Loucy (cell line): Measurements from ENCODE around the gene PACSIN3.

ENCODE experiments used
- H2AFZ ChIP-seq: fragments of 200-600 bp; sonication (generic); 2 replicates; pipeline ENCODE4 v1.6.0; 2016; ENCODE audit warnings: antibody characterized with exemption, mild to moderate bottlenecking, low read length, moderate library complexity
- H3F3A ChIP-seq: fragments of 200-600 bp; 2 replicates; pipeline ENCODE4 v1.6.0; 2016; ENCODE audit warnings: antibody characterized with exemption, low read depth, mild to moderate bottlenecking
- H3K27me3 ChIP-seq: fragments of 200-600 bp; sonication (generic); 2 replicates; pipeline ENCODE4 v1.6.1; 2014; ENCODE audit warnings: low read length, mild to moderate bottlenecking; ENCODE audit not compliant: insufficient read depth, poor library complexity, severe bottlenecking
- H3K36me3 ChIP-seq: fragments of 200-600 bp; sonication (generic); 2 replicates; pipeline ENCODE4 v1.6.1; 2016; ENCODE audit warnings: low read length; ENCODE audit not compliant: insufficient read depth
- H3K4me1 ChIP-seq: fragments of 200-600 bp; sonication (generic); 2 replicates; pipeline ENCODE4 v1.5.1; 2014; ENCODE audit warnings: low read length, mild to moderate bottlenecking; ENCODE audit not compliant: insufficient read depth, poor library complexity, severe bottlenecking
- H3K4me2 ChIP-seq: fragments of 200-600 bp; sonication (generic); 2 replicates; pipeline ENCODE4 v1.6.0; 2014; ENCODE audit warnings: antibody characterized with exemption, low read length, low read depth, mild to moderate bottlenecking; ENCODE audit not compliant: poor library complexity, severe bottlenecking
- H3K4me3 ChIP-seq: fragments of 200-600 bp; sonication (generic); 2 replicates; pipeline ENCODE4 v1.5.1; 2014; ENCODE audit warnings: low read length, mild to moderate bottlenecking, mixed read lengths; ENCODE audit not compliant: poor library complexity, severe bottlenecking
- H3K79me2 ChIP-seq: fragments of 200-600 bp; sonication (generic); 2 replicates; pipeline ENCODE4 v1.6.1; 2014; ENCODE audit warnings: low read length; ENCODE audit not compliant: insufficient read depth
- H3K9ac ChIP-seq: fragments of 200-600 bp; sonication (generic); 2 replicates; pipeline ENCODE4 v1.6.0; 2014; ENCODE audit warnings: mild to moderate bottlenecking, low read depth, low read length, moderate library complexity; ENCODE audit not compliant: poor library complexity, severe bottlenecking
- H3K9me2 ChIP-seq: fragments of 200-600 bp; sonication (generic); replicated peaks from 2 replicates; pipeline ENCODE4 v1.6.1; 2016; ENCODE audit warnings: low read depth, low read length, mixed read lengths
- H3K9me3 ChIP-seq: fragments of 200-600 bp; sonication (generic); 2 replicates; pipeline ENCODE4 v1.6.1; 2014; ENCODE audit warnings: mild to moderate bottlenecking, antibody characterized with exemption, low read length, low read depth; ENCODE audit not compliant: insufficient read depth
- H4K20me1 ChIP-seq: fragments of 200-600 bp; sonication (generic); 2 replicates; pipeline ENCODE4 v1.6.0; 2014; ENCODE audit warnings: antibody characterized with exemption, low read length, mild to moderate bottlenecking; ENCODE audit not compliant: insufficient read depth, poor library complexity, severe bottlenecking
- EZH2phosphoT487 ChIP-seq: fragments of 200-600 bp; IDR thresholded peaks from 2 replicates; pipeline ENCODE4 v1.6.1; 2018; ENCODE audit warnings: antibody characterized with exemption, mild to moderate bottlenecking, moderate library complexity, borderline replicate concordance
- TF ChIP-seq, protein P1 (sequence below): fragments of 200-600 bp; sonication (generic); conservative IDR thresholded peaks from 2 replicates; pipeline ENCODE4 v1.5.1; 2014; ENCODE audit warnings: mild to moderate bottlenecking, antibody characterized with exemption, low read length

Gene PACSIN3

DNA sequence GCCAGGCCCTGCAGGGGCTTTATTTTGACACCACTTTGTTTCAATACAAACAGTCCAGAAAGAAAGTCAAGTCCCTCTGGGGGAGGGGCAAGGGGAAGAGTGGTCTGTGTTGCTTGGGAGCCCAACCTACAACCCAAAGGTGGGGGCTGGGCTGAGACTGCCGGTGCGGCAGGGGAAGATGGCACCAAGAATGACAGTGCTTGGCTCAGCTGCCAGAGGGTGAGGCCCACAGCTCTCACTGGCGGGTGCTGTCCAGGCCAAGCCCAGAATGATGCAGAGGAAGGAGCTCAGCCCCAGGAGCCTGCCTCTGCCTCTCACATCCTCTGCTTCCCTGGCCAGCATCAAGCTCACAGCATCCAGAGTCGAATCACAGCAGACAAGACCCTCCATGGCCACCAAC is 21.9 kb downstream of the PACSIN3 start:
- Histone ChIP-seq H3K9ac (no peak overlapping the region), H3K4me3 (no peak overlapping the region), H3K9me3 (no peaks in the 10 kb centered on the region), H3K27me3 (no peaks in the 10 kb centered on the region), H3F3A (no peaks in the 10 kb centered on the region), H3K79me2 (peaks cover 17% of the 10 kb centered on the region; the same call in 1 of the 2 replicates), H2AFZ (no peak overlapping the region), H4K20me1 (peaks cover 11% of the 10 kb centered on the region), H3K4me1 (no peaks in the 10 kb centered on the region), H3K4me2 (no peak overlapping the region), H3K9me2 (no peaks in the 10 kb centered on the region), H3K36me3 (peaks cover 61% of the 10 kb centered on the region; the same call in 1 of the 2 replicates)
- TF ChIP-seq, protein P1, sequence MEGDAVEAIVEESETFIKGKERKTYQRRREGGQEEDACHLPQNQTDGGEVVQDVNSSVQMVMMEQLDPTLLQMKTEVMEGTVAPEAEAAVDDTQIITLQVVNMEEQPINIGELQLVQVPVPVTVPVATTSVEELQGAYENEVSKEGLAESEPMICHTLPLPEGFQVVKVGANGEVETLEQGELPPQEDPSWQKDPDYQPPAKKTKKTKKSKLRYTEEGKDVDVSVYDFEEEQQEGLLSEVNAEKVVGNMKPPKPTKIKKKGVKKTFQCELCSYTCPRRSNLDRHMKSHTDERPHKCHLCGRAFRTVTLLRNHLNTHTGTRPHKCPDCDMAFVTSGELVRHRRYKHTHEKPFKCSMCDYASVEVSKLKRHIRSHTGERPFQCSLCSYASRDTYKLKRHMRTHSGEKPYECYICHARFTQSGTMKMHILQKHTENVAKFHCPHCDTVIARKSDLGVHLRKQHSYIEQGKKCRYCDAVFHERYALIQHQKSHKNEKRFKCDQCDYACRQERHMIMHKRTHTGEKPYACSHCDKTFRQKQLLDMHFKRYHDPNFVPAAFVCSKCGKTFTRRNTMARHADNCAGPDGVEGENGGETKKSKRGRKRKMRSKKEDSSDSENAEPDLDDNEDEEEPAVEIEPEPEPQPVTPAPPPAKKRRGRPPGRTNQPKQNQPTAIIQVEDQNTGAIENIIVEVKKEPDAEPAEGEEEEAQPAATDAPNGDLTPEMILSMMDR, result no peak
- no peak for TF ChIP-seq EZH2phosphoT487

DNA sequence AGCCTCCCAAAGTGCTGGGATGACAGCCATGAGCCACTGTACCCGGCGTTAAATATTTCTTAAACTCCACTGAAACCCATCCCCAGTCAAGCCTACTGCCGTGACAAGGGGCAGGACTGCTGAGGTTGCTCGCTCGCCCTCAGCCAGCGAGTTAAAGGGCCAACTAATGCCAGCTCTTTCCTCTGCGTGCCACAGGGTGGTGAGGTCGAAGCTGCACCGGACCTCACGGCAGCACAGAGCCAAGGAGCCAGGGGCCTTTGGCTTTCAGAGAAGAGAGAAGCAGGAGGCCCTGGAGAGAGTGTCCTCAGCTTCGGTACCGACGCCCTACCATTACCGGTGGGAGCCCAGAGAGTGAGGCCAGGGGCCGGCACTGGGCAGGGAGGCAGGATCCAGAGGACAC is 22.3 kb downstream of the PACSIN3 start:
- peaks cover 13% of the 10 kb centered on the region; the same call in 1 of the 2 replicates for H3K79me2 ChIP-seq
- no peak overlapping the region for H3K4me3 ChIP-seq
- no peaks in the 10 kb centered on the region for H3F3A ChIP-seq
- peaks cover 11% of the 10 kb centered on the region for H4K20me1 ChIP-seq
- no peak overlapping the region for H3K4me2 ChIP-seq
- H3K9me2 ChIP-seq, result no peaks in the 10 kb centered on the region
- no peak overlapping the region for H3K9ac ChIP-seq
- H3K27me3 ChIP-seq, result no peaks in the 10 kb centered on the region
- TF ChIP-seq EZH2phosphoT487, result no peak
- TF ChIP-seq, protein P1, result no peak
- H2AFZ ChIP-seq, result no peak overlapping the region
- H3K9me3 ChIP-seq, result no peaks in the 10 kb centered on the region
- H3K4me1 ChIP-seq, result no peaks in the 10 kb centered on the region
- peaks cover 61% of the 10 kb centered on the region; the same call in 1 of the 2 replicates for H3K36me3 ChIP-seq

DNA sequence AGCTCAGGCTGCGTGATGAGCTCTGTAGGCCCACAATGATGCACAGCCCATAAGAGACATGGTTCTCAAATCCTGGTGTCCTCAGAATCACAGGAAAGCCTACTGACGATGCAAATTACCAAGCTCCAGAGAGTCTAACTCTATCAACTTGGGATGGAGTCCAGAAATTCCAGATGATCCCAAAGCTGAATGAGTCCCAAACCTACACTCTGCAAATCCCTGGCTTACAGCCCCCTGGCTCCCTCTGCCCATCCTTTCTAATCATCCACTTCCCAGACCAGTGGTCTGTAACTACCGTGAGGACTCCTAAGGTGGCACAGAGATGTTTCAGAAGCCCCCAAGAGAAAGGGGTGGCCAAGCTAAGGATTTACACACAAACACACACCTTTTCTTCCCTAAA is 23.0 kb downstream of the PACSIN3 start:
- no peaks in the 10 kb centered on the region for H3K27me3 ChIP-seq
- peaks cover 54% of the 10 kb centered on the region; the same call in 1 of the 2 replicates for H3K36me3 ChIP-seq
- no peaks in the 10 kb centered on the region for H3K9me3 ChIP-seq
- no peaks in the 10 kb centered on the region for H3F3A ChIP-seq
- H3K4me3 ChIP-seq, result no peak overlapping the region
- H4K20me1 ChIP-seq, result peaks cover 10% of the 10 kb centered on the region
- no peaks in the 10 kb centered on the region for H3K9me2 ChIP-seq
- TF ChIP-seq, protein P1, result no peak
- no peak for TF ChIP-seq EZH2phosphoT487
- no peak overlapping the region for H2AFZ ChIP-seq
- no peak overlapping the region for H3K4me2 ChIP-seq
- H3K79me2 ChIP-seq, result peaks cover 13% of the 10 kb centered on the region; the same call in 1 of the 2 replicates
- H3K4me1 ChIP-seq, result no peaks in the 10 kb centered on the region
- H3K9ac ChIP-seq, result no peak overlapping the region
